ENCODE data around the gene ABCA12. TPM values are rescaled to one million over a fixed set of nuclear protein-coding genes. Genes with fewer than 3 reads are reported as not detected.

The ABCA12 gene
- total and polyA plus RNA-seq, 2 of the 8 experiments (the other 6 are each of a cell fraction or from before 2014, with no cell fraction given): not detected

DNA sequence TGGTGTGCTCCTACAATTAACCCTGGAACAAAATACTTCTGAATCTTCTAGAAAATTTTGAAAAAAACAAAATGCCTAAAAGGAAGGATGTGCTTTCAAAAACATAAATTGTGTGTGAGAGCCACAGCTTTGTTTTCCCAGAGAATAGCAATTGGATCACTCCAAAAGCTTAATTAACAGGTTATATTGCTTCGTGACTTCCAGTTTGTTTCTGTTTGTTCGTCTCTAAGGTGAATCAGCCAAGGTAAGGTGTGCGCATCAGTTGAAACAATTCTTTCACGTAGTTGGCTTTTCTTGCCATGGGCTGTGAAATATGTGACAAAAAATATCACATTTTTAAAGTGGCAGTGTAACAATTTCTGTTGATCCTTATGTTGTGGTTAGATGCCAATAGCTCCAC, 238.7 kb downstream of the ABCA12 start (continued):
- TF ChIP-seq YY1 (IDR thresholded peaks at IDR 0.05; ENCODE audit: low read depth, low read length): no peak
- TF ChIP-seq RNF2 (IDR thresholded peaks at IDR 0.05; ENCODE audit: borderline replicate concordance, low read depth, low read length, missing control alignments, poor library complexity, severe bottlenecking): no peak
- TF ChIP-seq, protein P1, sequence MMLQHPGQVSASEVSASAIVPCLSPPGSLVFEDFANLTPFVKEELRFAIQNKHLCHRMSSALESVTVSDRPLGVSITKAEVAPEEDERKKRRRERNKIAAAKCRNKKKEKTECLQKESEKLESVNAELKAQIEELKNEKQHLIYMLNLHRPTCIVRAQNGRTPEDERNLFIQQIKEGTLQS (IDR thresholded peaks at IDR 0.05; ENCODE audit: insufficient read depth, low read depth, low read length): no peak
- no peak for TF ChIP-seq SRF (IDR thresholded peaks at IDR 0.05; ENCODE audit: low read depth, low read length)
